GM21526 (cell line): ENCODE measurements around the gene BPIFB3.

Experiments used
- ATAC-seq: cut with Tn5 transposase; IDR thresholded peaks from one replicate; pipeline ENCODE4 v1.9.1; 2021; ENCODE audit warnings: moderate library complexity; ENCODE audit not compliant: unreplicated experiment, low FRiP score

The BPIFB3 gene

GRCh38 chr20:33015700-33016580 lies 37.8 kb upstream of the BPIFB3 start:
- no peak for ATAC-seq

DNA sequence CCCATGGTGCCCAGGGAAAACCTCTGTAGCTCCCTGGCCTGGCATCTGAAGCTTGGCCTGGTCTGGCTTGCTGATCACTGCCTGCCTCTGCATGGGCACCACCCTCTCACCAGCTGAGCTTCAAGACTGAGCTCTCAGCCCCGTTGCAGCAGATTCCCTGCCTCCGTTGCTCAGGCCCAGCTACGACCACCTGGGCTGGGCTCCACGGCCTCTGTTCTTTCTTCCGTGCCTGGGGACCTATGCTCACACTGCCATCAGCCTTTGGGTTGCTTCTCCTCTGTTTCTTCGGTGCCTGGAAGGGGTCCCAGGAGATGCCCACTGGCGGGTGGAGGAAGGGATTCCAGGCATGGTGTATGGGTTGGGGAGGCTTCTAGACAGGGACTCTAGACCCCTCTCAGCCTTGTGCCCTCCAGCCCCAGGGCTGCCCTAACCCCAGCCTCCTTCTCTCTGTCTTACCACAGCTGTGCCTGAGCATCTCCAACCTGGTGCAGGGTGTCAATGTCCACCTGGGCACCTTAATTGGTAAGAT lies 37.1 kb upstream of the BPIFB3 start:
- no peak for ATAC-seq

- ATAC-seq = no peak
Measured at GRCh38 chr20:33017542-33017941, 36.2 kb upstream of the BPIFB3 start.

GRCh38 chr20:33018169-33018931 lies 35.4 kb upstream of the BPIFB3 start:
- ATAC-seq = no peak

DNA sequence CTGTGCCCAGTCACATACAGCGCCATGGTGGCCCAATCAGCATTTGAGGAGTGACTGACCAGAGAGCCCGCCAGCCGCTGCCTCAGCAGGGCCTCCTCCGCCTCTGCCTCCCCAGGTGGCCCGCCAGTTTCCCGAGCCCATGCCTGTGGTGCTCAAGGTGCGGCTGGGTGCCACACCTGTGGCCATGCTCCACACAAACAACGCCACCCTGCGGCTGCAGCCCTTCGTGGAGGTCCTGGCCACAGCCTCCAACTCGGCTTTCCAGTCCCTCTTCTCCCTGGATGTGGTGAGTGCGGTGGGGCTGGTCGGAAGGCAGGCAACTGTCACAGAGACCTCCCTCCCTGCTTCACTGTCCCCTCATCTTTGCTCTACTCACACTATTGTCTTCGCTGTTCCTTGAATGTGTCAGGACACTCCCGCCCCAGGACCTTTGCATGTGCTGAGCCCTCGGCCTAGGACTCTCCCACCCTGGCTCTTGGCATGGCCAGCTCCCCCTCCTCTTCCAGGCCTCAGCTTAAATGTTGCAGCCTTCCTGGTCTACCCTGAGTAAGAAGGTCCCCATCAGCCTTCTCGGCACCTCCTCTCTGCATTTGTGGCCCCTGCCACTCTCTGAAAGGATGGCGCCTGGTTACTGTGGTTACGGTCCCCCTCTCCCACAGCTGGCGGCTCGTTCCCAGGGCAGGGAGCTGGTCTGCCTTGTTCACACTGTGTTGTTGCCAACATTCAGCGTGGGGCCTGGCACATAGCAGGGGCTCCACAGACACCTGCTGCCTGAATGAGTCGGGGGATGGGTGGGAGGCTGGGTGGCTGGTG lies 34.0 kb upstream of the BPIFB3 start:
- ATAC-seq = no peak

- ATAC-seq = no peak
Measured at GRCh38 chr20:33020278-33021161, 33.2 kb upstream of the BPIFB3 start.

- no peak for ATAC-seq
Measured at GRCh38 chr20:33021879-33022278, 31.8 kb upstream of the BPIFB3 start.

GRCh38 chr20:33022289-33022688 lies 31.4 kb upstream of the BPIFB3 start:
- no peak for ATAC-seq

GRCh38 chr20:33022694-33023438 lies 30.8 kb upstream of the BPIFB3 start:
- no peak for ATAC-seq

DNA sequence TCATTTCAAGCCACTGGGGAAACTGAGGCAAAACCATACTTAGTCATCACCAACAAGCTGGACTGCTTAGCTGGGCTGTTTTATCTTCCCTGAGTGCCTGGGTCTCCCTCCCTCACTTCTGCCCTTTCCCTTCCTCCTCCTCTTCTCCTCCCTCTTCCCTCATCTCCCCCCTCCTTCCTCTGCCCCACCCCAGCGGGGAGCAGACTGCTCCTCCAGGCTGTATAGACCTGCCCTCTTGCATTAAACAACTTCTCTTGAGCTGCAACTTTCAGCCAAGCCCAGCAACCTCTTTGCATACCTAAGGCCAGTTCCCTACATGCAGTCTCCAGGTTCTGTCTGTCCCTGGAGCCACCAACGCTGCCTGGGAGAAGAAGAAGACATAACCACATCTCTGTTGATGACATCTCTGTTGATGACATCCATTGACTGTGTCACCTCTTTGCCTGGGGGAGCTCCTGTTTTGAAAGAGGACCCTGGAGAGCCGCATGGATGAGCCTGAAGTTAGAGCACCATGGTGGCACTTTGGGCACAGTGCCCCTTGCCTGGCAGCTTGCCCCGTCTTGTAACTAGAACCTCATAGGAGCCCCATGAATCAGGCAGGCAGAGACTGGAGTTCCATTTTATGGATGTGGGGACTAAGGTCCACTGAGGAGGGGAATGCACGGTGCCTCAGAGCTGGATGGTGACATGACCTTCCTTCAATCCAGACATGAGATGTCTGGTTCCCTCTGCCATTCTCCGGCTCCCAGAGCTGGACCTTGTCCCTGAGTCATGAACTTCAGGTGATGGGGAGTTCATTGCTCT lies 30.1 kb upstream of the BPIFB3 start:
- no peak for ATAC-seq

DNA sequence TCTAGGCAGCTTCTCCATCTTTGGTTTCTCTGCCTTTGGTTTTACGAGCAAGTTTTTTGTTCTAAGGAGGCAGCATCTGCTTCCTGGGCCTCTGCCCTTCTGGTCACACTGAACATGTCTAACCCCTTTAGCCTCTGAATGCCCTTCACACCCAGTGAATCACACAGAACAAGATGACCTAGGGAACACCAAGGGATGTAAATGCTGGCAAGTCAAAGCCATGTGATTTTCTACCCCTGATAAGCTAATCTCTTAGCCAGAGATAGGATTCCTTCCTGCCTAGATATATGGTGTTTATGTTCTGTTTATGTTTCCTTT lies 29.5 kb upstream of the BPIFB3 start:
- ATAC-seq = no peak

DNA sequence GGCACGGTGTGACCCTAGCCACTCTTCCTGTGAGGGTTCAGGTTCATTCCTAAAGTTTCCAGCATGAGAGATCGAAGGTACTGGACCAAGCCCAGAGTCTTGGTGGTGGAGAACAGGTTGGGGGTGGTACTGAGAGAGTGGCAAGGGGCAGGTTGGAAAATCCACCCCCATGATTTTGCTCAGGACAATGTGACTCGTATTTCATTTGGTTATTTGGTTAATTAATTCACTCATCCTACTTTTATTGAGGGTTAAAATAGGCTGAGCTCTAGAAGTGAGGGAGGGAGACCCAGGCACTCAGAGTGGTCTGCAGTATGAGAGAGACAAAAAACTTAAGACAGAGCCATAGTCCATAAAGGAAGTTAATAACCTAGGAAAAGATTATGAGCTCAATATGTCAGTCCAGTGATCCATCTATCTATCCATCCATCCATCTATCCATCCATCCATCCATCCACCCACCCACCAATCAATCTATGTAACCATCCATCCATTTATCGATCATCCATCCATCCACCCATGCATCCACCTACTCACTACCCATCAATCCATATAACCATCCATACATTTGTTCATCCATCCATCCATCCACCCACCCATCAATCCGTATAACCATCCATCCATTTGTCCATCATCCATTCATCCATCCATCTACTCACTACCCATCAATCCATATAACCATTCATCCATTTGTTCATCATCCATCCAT lies 28.9 kb upstream of the BPIFB3 start:
- ATAC-seq = no peak

GRCh38 chr20:33025318-33025876 lies 28.3 kb upstream of the BPIFB3 start:
- ATAC-seq = no peak

- no peak for ATAC-seq
Measured at GRCh38 chr20:33026072-33026778, 27.5 kb upstream of the BPIFB3 start.

DNA sequence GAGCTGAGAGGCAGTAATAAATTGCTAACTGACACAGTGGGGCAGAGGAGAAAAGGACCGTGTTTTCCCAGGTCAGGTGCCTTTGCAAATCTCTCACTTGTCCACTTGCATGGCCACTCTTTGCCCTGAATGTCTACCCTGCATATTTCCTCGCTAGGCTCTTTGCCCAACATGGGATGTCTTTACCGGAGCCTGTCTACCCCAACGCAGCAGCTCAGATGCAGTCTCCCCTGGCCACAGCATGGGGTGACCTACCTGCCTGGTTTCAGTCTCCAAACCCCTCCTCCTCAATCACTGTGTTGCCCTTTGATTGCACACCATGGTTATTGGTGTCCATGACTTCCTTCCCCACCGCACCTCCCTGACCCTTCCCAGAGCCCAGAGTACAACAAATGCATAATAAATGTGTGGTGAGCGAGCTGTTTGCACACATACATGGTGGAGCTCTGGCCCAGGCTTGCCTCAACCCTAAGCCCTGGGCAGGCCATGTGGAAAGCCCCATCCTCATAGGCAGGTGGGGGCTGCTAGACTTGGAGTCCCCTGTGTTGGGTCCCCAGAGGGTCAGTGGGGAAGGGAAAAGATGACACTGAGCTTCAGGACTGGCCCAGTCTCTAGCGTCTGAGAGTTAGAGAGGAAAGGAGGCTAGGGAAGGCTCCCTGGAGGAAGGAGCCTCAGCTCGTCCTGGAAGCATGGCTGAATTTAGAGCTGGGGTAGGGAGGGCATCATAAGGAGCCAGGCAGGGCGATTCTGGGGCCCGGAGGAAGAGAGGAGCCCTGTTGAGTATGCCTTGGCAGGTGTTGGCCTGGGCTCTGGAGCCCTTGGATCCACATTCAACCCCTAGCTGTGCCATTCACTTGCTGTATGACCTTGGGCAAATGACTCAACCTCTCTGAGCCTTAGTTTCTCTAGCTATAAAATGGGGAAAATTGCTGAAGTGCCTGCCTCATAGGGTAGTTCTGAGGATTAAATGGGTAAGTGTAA lies 26.6 kb upstream of the BPIFB3 start:
- ATAC-seq = no peak
